ENCODE data around the gene POTEI.
"Not testable (repeated sequence)": the region's sequence is repeated elsewhere in the genome, so short reads cannot be mapped to it uniquely, and the experiment has no call there.

The POTEI gene

DNA sequence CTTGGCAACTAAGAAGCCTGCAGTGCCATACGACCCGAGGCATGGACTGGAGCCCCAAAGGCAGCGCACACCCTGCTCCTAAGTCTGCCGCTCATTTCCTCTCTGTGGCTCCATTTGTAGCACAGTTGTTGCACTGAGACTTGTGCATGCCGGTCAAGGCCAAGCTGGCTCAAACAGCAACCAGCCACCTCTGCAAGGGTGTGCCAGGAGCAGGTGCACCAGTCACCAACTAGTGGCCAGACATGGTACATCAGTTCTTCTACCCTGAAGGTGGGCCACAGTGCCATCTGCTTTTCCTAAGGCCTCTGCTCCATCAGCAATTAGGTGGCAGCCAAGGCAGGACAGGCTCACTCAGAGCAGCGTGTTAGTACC is 54.4 kb downstream of the POTEI start:
- DNase-seq: not testable (repeated sequence)

DNA sequence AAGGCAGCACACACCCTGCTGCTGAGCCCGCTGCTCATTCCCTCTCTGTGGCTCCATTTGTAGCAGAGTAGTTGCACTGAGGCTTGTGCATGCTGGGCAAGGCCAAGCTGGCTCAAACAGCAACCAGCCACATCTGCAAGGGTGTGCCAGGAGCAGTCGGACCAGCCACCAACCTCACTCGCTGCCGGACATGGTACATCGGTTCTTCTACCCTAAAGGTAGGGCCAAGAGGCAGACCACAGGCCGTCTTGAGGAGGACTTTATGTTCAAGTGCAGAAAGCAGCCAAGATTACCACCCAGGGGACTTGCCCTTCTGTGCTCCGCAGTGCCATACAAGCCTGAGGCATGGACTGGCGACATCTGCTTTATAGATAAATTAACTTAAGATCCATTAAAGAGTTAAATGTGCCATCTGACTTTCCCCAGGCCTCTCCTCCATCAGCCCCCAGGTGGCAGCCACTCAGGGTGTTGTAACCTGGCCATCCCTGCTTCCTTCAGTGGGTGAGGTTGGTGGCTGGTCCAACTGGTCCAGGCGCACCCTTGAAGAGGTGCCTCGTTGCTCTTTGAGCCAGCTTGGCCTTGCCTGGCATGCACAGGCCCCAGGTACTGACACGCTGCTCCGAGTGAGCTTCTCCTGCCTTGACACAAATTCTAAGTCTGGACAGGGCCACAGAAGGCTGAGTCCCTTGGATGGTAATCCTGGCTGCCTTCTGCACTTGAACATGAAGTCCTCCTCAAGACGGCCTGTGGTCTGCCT is 55.0 kb downstream of the POTEI start:
- DNase-seq: not testable (repeated sequence)

DNA sequence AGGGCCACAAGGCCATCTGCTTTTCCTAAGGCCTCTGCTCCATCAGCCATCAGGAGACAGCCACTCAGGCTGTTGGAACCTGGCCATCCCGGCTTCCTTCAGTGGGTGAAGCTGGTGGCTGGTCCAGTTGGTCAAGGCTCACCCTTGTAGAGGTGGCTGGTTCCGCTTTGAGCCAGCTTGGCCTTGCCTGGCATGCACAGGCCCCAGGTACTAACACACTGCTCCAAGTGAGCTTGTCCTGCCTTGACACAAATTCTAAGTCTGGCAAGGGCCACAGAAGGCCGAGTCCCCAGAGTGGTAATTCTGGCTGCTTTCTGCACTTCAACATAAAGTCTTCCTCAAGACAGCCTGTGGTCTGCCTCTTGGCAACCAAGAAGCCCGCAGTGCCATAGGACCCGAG is 56.2 kb downstream of the POTEI start:
- DNase-seq: not testable (repeated sequence)

DNA sequence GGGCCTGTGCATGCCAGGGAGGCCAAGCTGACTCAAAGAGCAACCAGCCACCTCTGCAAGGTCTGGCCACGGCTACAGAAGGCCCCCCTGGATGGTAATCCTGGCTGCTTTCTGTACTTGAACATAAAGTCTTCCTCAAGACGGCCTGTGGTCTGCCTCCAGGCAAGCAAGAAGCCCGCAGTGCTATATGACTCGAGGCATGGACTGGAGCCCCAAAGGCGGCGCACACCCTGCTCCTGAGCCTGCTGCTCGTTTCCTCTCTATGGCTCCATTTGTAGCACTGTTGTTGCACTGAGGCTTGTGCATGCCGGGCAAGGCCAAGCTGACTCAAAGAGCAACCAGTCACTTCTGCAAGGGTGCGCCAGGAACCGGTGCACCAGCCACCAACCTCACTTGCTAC is 57.3 kb downstream of the POTEI start:
- not testable (repeated sequence) for DNase-seq

DNA sequence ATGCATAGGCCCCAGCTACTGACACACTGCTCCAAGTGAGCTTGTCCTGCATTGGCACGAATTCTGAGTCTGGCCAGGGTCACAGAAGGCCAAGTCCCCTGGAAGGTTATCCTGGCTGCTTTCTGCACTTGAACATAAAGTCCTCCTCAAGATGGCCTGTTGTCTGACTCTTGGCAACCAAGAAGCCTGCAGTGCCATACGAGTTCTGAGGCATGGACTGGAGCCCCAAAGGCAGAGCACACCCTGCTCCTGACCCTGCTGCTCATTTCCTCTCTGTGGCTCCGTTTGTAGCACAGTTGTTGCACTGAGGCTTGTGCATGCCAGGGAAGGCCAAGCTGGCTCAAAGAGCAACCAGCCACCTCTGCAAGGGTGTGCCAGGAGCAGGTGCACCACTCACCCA is 57.9 kb downstream of the POTEI start:
- DNase-seq: not testable (repeated sequence)

DNA sequence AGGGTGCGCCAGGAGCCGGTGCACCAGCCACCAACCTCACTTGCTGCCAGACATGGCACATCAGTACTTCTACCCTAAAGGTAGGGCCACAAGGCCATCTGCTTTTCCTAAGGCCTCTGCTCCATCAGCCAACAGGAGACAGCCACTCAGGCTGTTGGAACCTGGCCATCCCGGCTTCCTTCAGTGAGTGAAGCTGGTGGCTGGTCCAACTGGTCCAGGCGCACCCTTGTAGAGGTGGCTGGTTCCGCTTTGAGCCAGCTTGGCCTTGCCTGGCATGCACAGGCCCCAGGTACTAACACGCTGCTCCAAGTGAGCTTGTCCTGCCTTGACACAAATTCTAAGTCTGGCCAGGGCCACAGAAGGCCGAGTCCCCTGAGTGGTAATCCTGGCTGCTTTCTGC is 58.8 kb downstream of the POTEI start:
- DNase-seq: not testable (repeated sequence)

DNA sequence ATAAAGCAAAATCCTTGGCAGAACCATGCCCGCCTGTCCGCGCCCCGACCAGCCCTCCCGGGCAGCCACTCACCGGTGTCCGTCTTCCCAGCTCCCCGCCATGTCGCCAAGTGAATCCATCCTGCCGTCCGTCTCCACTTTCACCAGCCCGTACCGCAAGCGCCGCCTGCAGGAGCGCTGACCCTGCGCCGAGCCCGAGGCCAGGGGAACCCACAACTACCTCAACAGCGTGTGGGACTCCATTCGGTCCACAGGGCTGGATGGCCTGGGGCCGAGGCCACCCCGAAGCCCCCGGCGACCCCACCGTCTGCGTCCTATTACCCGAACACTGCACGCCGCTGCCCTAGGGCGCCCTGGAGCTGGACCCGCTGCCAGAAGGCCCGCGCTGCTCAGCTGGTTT is 81.5 kb downstream of the POTEI start:
- DNase-seq: not testable (repeated sequence)

DNA sequence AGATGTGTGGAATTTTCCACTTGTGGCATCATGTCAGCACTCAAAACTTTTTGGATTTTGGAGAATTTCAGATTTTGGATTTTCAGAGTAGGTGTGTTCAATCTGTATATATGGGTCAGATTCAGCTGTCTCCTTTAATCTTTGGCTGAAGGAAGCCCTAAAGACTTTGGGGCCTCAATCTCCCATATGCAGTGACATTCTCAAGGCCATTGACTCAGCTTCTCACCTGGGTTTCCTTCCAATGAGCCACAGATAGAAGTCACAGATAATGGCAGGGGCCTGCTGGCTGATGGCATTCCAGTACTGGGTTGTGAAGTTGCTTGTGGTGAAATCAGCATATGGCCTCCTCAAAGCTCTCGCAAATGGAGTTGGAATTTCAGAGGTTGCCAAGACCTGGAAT is 90.3 kb downstream of the POTEI start:
- DNase-seq: not testable (repeated sequence)

DNA sequence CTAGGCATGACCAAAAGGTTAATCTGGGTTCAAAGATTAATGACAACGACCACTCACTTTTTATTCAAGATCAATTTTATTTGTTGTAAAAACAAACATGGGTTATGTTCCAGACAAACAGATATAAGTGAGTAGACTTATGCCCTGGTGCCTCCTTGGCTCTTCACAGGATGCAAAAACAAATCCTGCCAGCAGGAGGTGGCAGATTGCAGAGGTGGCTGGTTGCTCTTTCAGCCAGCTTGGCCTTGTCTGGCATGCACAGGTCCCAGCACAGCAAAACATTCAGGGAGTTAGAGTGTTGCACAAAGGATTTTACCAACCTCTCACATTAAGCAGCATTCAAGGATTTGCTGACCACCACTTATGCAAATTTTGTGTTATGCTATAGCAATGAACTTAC is 92.4 kb downstream of the POTEI start:
- not testable (repeated sequence) for DNase-seq

Data from NCI-H1417 (cell line).